HL-60 (cell line): ENCODE data around the gene SMG6.

Experiments
- DNase-seq, 2 experiments: peaks; one replicate each; pipeline ENCODE4 v3.0.0-alpha.2; 2010 to 2020; ENCODE audit warnings: low read depth in 1 of 2, low spot score in 1 of 2
- H3K27ac ChIP-seq: fragments of 250-450 bp; sonication (Bioruptor Pico); replicated peaks from 2 replicates; pipeline ENCODE4 v1.5.1; 2020; ENCODE audit warnings: mild to moderate bottlenecking, moderate library complexity
- H3K27me3 ChIP-seq: fragments of 250-450 bp; sonication (Bioruptor Pico); 2 replicates; pipeline ENCODE4 v1.5.1; 2021; ENCODE audit warnings: mild to moderate bottlenecking, moderate library complexity; ENCODE audit not compliant: insufficient read depth, poor library complexity, severe bottlenecking
- H3K4me3 ChIP-seq: replicated peaks from 2 replicates; pipeline ENCODE4 v1.5.1; 2011; ENCODE audit warnings: mild to moderate bottlenecking, control low read depth, low read length; ENCODE audit not compliant: insufficient read depth
- CTCF ChIP-seq: IDR thresholded peaks from one replicate; pipeline ENCODE4 v1.5.1; 2011; ENCODE audit warnings: low read length, control low read depth, inconsistent platforms; ENCODE audit not compliant: insufficient read depth
- GABPA ChIP-seq: IDR thresholded peaks from 2 replicates; pipeline ENCODE4 v1.6.1; 2012; ENCODE audit warnings: low read depth
- POLR2AphosphoS5 ChIP-seq: IDR thresholded peaks from 2 replicates; pipeline ENCODE4 v1.6.1; 2012; ENCODE audit warnings: low read depth
- REST ChIP-seq: IDR thresholded peaks from 2 replicates; pipeline ENCODE4 v1.6.1; 2012; ENCODE audit warnings: low read depth; ENCODE audit not compliant: insufficient replicate concordance
- SPI1 ChIP-seq: IDR thresholded peaks from 2 replicates; pipeline ENCODE4 v1.6.1; 2012; ENCODE audit warnings: low read depth, mild to moderate bottlenecking, borderline replicate concordance

The SMG6 gene

GRCh38 chr17:2136241-2136640 lies 167.3 kb downstream of the SMG6 start:
- H3K4me3 ChIP-seq: no peak overlapping the region
- no peak for DNase-seq
- TF ChIP-seq POLR2AphosphoS5 (no peak), SPI1 (no peak), CTCF (no peak), REST (no peak), GABPA (no peak)
- no peaks in the 10 kb centered on the region for H3K27me3 ChIP-seq
- no peak overlapping the region for H3K27ac ChIP-seq

GRCh38 chr17:2128011-2128410 lies 175.6 kb downstream of the SMG6 start:
- H3K27me3 ChIP-seq: no peaks in the 10 kb centered on the region
- TF ChIP-seq SPI1: no peak
- no peak for TF ChIP-seq CTCF
- no peak for TF ChIP-seq GABPA
- no peak for TF ChIP-seq REST
- no peak for TF ChIP-seq POLR2AphosphoS5
- DNase-seq: no peak
- H3K27ac ChIP-seq: no peak overlapping the region
- no peak overlapping the region for H3K4me3 ChIP-seq

- Histone ChIP-seq H3K27me3 (no peaks in the 10 kb centered on the region), H3K27ac (no peak overlapping the region), H3K4me3 (no peak overlapping the region)
- TF ChIP-seq CTCF (no peak), GABPA (no peak), SPI1 (no peak), POLR2AphosphoS5 (no peak), REST (no peak)
- no peak for DNase-seq
These were observed 178.5 kb downstream of the SMG6 start for GRCh38 chr17:2125013-2125535.
